WTC11 (cell line): Measurements from ENCODE around the gene MBNL1. TPM values are rescaled to one million over a fixed set of nuclear protein-coding genes. Genes with fewer than 3 reads are reported as not detected.

Source experiments
- ATAC-seq: fragments of 200-7000 bp; cut with Tn5 transposase; 2 replicates; pipeline ENCODE4 v1.10.0; 2021; ENCODE audit warnings: mild to moderate bottlenecking, moderate library complexity
- CTCF ChIA-PET: fragments of 300-600 bp; sonication (Branson Sonifier 250); formaldehyde crosslinking; loops from one replicate; lab custom pipeline; 2021; ENCODE audit warnings: antibody characterized with exemption; lab: Charles Lee
- POLR2A ChIA-PET: fragments of 350-600 bp; sonication (Branson Sonifier 250); formaldehyde crosslinking; loops from one replicate; lab custom pipeline; 2021; ENCODE audit warnings: antibody characterized with exemption; lab: Charles Lee
- DNase-seq: peaks from one replicate; pipeline ENCODE4 v3.0.0; 2021; ENCODE audit warnings: low spot score
- H3K27ac Mint-ChIP-seq: 2 replicates; pipeline ENCODE4 v1.8.0; 2021; ENCODE audit warnings: mixed read lengths
- H3K27me3 Mint-ChIP-seq: 2 replicates; pipeline ENCODE4 v1.8.0; 2021; ENCODE audit warnings: low read depth, mild to moderate bottlenecking, moderate library complexity, mixed read lengths
- H3K36me3 Mint-ChIP-seq: 2 replicates; pipeline ENCODE4 v1.8.0; 2021; ENCODE audit warnings: mixed read lengths
- H3K4me1 Mint-ChIP-seq: 2 replicates; pipeline ENCODE4 v1.8.0; 2022; ENCODE audit warnings: mixed read lengths
- H3K4me3 Mint-ChIP-seq: 2 replicates; pipeline ENCODE4 v1.8.0; 2021; ENCODE audit warnings: mild to moderate bottlenecking, moderate library complexity, mixed read lengths
- H3K9me3 Mint-ChIP-seq: 2 replicates; pipeline ENCODE4 v1.8.0; 2021; ENCODE audit warnings: mixed read lengths
- AFF4 ChIP-seq: sonication (generic); formaldehyde crosslinking; IDR thresholded peaks from 2 replicates; pipeline ENCODE4 v1.8.1; 2023; ENCODE audit warnings: mild to moderate bottlenecking, missing genetic modification reagents, borderline replicate concordance
- ELF4 ChIP-seq: sonication (generic); formaldehyde crosslinking; IDR thresholded peaks from 2 replicates; pipeline ENCODE4 v1.8.1; 2022; ENCODE audit warnings: low read depth, mild to moderate bottlenecking, moderate library complexity, missing genetic modification reagents
- MAX ChIP-seq: sonication (generic); formaldehyde crosslinking; IDR thresholded peaks from 2 replicates; pipeline ENCODE4 v1.8.0; 2022; ENCODE audit warnings: mild to moderate bottlenecking, missing genetic modification reagents
- NFATC4 ChIP-seq: fragments of 250-450 bp; sonication (Bioruptor Pico); IDR thresholded peaks from 2 replicates; pipeline ENCODE4 v1.9.0; 2021; ENCODE audit warnings: mild to moderate bottlenecking
- NR3C1 ChIP-seq: sonication (generic); formaldehyde crosslinking; conservative IDR thresholded peaks from 2 replicates; pipeline ENCODE4 v1.8.1; 2023; ENCODE audit warnings: low read depth, mild to moderate bottlenecking, missing genetic modification reagents
- RORB ChIP-seq: fragments of 250-450 bp; sonication (Bioruptor Pico); IDR thresholded peaks from 2 replicates; pipeline ENCODE4 v1.9.0; 2021; ENCODE audit warnings: mild to moderate bottlenecking
- TCF7 ChIP-seq: sonication (generic); formaldehyde crosslinking; IDR thresholded peaks from 2 replicates; pipeline ENCODE4 v1.8.0; 2022; ENCODE audit warnings: mild to moderate bottlenecking, low read depth, missing genetic modification reagents, moderate library complexity
- TP53 ChIP-seq: sonication (generic); formaldehyde crosslinking; IDR thresholded peaks from 2 replicates; pipeline ENCODE4 v1.8.1; 2023; ENCODE audit warnings: mild to moderate bottlenecking, missing genetic modification reagents
- ZBTB21 ChIP-seq: sonication (generic); formaldehyde crosslinking; IDR thresholded peaks from 2 replicates; pipeline ENCODE4 v1.8.1; 2023; ENCODE audit warnings: mild to moderate bottlenecking, missing genetic modification reagents, borderline replicate concordance
- ZNF532 ChIP-seq: fragments of 250-450 bp; sonication (Bioruptor Pico); IDR thresholded peaks from 2 replicates; pipeline ENCODE4 v1.9.0; 2021; ENCODE audit warnings: mild to moderate bottlenecking, borderline replicate concordance
- ZSCAN18 ChIP-seq: fragments of 250-450 bp; sonication (Bioruptor Pico); IDR thresholded peaks from 2 replicates; pipeline ENCODE4 v2.1.2; 2022; ENCODE audit warnings: mild to moderate bottlenecking, moderate library complexity
- total RNA-seq: library from RNA; stranded (reverse); gene quantifications from 3 replicates; pipeline ENCODE4 v1.2.3, GENCODE V29; 2021
- TF ChIP-seq, protein P1 (sequence below): sonication (generic); formaldehyde crosslinking; IDR thresholded peaks from 2 replicates; pipeline ENCODE4 v1.8.1; 2022; ENCODE audit warnings: missing genetic modification reagents, borderline replicate concordance
- TF ChIP-seq, protein P2 (sequence below): sonication (generic); formaldehyde crosslinking; IDR thresholded peaks from 2 replicates; pipeline ENCODE4 v1.8.1; 2023; ENCODE audit warnings: mild to moderate bottlenecking, missing genetic modification reagents
- TF ChIP-seq, protein P3 (sequence below): fragments of 200-600 bp; IDR thresholded peaks from 2 replicates; pipeline ENCODE4 v1.8.0; 2022; ENCODE audit warnings: antibody characterized with exemption
- TF ChIP-seq, protein P4 (sequence below): fragments of 250-450 bp; sonication (Bioruptor Pico); conservative IDR thresholded peaks from 2 replicates; pipeline ENCODE4 v1.9.0; 2021; ENCODE audit warnings: mild to moderate bottlenecking

MBNL1 gene
- total RNA-seq, 1 experiment from 2014 or later: 20.4 TPM

DNA sequence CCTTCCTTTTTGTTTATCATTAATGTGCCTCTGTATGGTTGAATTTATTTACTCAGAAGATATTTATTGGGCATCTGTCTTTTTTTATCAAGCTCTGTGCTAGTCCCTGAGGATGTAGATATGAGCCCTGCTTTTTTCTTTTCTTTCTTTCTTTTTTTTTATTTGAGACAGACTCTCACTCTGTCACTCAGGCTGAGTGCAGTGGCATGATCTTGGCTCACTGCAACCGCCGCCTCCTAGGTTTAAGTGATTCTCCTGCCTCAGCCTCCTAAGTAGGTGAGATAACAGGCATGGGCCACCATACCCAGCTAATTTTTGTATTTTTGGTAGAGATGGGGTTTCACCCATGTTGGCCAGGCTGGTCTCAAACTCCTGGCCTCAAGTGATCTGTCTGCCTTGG is 58.5 kb downstream of the MBNL1 start (continued):
- TF ChIP-seq, protein P1, sequence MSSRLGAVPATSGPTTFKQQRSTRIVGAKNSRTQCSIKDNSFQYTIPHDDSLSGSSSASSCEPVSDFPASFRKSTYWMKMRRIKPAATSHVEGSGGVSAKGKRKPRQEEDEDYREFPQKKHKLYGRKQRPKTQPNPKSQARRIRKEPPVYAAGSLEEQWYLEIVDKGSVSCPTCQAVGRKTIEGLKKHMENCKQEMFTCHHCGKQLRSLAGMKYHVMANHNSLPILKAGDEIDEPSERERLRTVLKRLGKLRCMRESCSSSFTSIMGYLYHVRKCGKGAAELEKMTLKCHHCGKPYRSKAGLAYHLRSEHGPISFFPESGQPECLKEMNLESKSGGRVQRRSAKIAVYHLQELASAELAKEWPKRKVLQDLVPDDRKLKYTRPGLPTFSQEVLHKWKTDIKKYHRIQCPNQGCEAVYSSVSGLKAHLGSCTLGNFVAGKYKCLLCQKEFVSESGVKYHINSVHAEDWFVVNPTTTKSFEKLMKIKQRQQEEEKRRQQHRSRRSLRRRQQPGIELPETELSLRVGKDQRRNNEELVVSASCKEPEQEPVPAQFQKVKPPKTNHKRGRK: no peak
- no peak for TF ChIP-seq ZSCAN18 (CRISPR knock-in tag)
- TF ChIP-seq, protein P2, sequence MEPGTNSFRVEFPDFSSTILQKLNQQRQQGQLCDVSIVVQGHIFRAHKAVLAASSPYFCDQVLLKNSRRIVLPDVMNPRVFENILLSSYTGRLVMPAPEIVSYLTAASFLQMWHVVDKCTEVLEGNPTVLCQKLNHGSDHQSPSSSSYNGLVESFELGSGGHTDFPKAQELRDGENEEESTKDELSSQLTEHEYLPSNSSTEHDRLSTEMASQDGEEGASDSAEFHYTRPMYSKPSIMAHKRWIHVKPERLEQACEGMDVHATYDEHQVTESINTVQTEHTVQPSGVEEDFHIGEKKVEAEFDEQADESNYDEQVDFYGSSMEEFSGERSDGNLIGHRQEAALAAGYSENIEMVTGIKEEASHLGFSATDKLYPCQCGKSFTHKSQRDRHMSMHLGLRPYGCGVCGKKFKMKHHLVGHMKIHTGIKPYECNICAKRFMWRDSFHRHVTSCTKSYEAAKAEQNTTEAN (CRISPR knock-in tag): no peak

- Mint-ChIP-seq H3K36me3 (peaks cover 6% of the 10 kb centered on the region; the same call in 1 of the 2 replicates), H3K4me3 (no peak overlapping the region), H3K4me1 (peaks cover 8% of the 10 kb centered on the region), H3K27ac (0 out of 2 replicates have a peak overlapping the region, but pooled peaks have one; percentile 12), H3K9me3 (peaks cover 7% of the 10 kb centered on the region), H3K27me3 (no peaks in the 10 kb centered on the region)
- ChIA-PET POLR2A (no interaction called here), CTCF (no interaction called here)
- DNase-seq (no peak), ATAC-seq (no peak)
- TF ChIP-seq TCF7: no peak
- no peak for TF ChIP-seq RORB
- no peak for TF ChIP-seq NR3C1 (CRISPR knock-in tag)
- TF ChIP-seq, protein P1: no peak
- TF ChIP-seq, protein P3, sequence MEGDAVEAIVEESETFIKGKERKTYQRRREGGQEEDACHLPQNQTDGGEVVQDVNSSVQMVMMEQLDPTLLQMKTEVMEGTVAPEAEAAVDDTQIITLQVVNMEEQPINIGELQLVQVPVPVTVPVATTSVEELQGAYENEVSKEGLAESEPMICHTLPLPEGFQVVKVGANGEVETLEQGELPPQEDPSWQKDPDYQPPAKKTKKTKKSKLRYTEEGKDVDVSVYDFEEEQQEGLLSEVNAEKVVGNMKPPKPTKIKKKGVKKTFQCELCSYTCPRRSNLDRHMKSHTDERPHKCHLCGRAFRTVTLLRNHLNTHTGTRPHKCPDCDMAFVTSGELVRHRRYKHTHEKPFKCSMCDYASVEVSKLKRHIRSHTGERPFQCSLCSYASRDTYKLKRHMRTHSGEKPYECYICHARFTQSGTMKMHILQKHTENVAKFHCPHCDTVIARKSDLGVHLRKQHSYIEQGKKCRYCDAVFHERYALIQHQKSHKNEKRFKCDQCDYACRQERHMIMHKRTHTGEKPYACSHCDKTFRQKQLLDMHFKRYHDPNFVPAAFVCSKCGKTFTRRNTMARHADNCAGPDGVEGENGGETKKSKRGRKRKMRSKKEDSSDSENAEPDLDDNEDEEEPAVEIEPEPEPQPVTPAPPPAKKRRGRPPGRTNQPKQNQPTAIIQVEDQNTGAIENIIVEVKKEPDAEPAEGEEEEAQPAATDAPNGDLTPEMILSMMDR: no peak
- TF ChIP-seq, protein P4, sequence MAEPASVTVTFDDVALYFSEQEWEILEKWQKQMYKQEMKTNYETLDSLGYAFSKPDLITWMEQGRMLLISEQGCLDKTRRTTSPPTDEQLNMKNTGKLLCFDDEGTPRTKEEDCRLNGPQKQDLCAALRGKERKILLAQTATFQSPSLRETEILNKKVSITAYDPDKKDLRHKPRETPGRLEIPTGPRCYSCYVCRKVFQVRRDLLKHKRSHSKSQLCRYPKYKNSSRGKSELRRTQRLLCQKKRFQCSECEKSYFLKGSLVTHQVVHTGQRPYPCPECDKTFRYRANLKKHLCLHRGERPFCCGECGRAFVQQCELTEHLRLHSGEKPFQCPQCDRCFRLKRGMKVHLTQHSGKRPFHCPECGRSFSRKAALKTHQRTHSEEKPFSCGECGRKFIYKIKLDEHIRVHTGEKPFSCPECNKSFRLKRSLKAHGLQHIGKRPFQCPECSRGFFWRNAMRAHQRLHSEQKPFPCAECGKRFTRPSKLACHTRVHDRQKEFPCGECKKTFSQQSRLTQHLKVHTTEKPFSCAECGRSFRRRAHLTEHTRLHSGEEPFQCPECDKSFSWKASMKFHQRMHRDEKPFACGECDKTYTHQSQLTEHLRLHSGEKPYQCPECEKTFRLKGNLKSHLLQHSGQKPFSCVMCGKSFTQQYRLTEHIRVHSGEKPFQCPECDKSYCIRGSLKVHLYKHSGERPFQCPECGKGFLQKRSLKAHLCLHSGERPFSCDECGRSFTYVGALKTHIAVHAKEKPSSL (CRISPR knock-in tag): no peak
- TF ChIP-seq TP53 (CRISPR knock-in tag): no peak
- TF ChIP-seq NFATC4 (CRISPR knock-in tag): no peak
- TF ChIP-seq MAX (CRISPR knock-in tag): no peak
- TF ChIP-seq AFF4 (CRISPR knock-in tag): no peak
- TF ChIP-seq ZBTB21: no peak
- TF ChIP-seq ZNF532: no peak
- no peak for TF ChIP-seq ELF4
Measured at GRCh38 chr3:152328841-152329240, 60.1 kb downstream of the MBNL1 start.
